ENCODE results near the gene NLGN4X.

Gene NLGN4X

DNA sequence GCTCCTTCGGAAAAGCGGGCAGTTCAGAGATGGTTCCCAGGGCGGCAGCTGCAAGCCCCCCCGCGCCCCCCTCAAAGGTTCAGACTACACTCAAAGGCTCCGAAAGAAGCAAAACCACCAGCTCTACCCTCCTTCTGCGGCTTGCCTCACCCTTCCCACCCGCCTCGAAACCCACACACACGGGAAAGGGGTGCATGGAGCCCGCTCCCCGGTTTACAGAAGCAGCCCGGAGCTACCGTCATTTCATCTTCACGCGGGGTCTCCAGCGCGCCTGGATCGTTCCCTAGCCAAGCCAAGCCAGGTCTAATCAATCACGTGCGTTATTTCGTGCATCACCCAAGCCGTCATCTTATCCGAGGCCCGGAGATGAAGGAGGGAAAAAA is 1.2 kb downstream of the NLGN4X start:
- TF ChIP-seq, protein P1, sequence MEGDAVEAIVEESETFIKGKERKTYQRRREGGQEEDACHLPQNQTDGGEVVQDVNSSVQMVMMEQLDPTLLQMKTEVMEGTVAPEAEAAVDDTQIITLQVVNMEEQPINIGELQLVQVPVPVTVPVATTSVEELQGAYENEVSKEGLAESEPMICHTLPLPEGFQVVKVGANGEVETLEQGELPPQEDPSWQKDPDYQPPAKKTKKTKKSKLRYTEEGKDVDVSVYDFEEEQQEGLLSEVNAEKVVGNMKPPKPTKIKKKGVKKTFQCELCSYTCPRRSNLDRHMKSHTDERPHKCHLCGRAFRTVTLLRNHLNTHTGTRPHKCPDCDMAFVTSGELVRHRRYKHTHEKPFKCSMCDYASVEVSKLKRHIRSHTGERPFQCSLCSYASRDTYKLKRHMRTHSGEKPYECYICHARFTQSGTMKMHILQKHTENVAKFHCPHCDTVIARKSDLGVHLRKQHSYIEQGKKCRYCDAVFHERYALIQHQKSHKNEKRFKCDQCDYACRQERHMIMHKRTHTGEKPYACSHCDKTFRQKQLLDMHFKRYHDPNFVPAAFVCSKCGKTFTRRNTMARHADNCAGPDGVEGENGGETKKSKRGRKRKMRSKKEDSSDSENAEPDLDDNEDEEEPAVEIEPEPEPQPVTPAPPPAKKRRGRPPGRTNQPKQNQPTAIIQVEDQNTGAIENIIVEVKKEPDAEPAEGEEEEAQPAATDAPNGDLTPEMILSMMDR (conservative IDR thresholded peaks at IDR 0.05; ENCODE audit: low read depth): no peak
- ChIA-PET POLR2A (ENCODE audit: low non-redundant PET) (no interaction called here), CTCF (no interaction called here)
- DNase-seq (ENCODE audit: low spot score): no peak
- H3K27ac ChIP-seq: no peak overlapping the region

DNA sequence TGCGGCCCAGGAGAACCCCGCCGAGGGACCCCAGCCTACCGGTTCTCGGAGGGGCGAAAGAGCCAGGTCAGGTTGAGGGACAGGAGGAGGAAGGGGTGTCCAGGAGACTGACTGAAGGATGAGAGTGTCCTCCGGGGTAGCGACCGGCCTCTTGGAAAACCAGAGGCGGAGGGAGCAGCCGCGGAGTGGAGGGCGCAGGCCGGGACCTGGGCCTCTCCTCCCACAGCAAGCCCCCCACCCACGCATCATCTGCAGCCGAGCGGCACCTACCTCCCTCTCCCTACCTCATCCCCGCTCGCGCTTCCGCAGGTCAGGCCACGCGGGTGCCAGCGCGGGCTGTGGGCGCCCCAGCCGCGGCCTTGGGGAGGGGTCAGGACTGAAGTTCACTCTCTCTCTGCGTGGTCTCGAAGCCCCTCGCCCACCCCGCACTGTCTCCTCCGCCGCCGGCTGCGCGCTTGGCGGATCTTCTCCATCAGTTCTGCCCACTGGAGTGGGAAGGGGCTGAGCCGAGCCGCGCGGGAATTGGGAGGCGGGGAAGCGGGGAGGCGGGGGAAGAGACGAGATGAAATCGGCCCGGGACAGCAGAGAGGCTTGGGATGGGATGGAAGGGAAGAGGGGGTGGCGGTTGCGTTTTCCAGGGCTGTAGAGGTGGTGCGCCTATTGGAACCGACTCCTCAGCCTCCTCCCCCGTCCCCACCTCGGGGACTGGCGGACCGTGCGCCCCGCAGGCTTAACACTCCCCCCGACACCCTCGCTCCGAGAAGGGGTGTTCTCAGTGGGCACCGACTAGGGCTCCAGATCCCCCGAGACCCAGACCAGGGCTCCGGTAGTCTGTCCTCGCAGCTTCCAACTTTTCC is 1.8 kb downstream of the NLGN4X start:
- no peak for DNase-seq (ENCODE audit: low spot score)
- ChIA-PET POLR2A (ENCODE audit: low non-redundant PET) (no interaction called here), CTCF (no interaction called here)
- TF ChIP-seq, protein P1 (conservative IDR thresholded peaks at IDR 0.05; ENCODE audit: low read depth): no peak
- H3K27ac ChIP-seq: no peak overlapping the region

- TF ChIP-seq, protein P1 (conservative IDR thresholded peaks at IDR 0.05; ENCODE audit: low read depth): no peak
- CTCF ChIA-PET: no interaction called here
- POLR2A ChIA-PET (ENCODE audit: low non-redundant PET): no interaction called here
- no peak overlapping the region for H3K27ac ChIP-seq
- DNase-seq (ENCODE audit: low spot score): no peak
These were observed 2.6 kb downstream of the NLGN4X start for GRCh38 chrX:6225911-6226595.

GRCh38 chrX:6225288-6225910 is 3.3 kb downstream of the NLGN4X start:
- TF ChIP-seq, protein P1 (conservative IDR thresholded peaks at IDR 0.05; ENCODE audit: low read depth): no peak
- CTCF ChIA-PET: no interaction called here
- H3K27ac ChIP-seq: no peak overlapping the region
- no peak for DNase-seq (ENCODE audit: low spot score)
- POLR2A ChIA-PET (ENCODE audit: low non-redundant PET): no interaction called here

DNA sequence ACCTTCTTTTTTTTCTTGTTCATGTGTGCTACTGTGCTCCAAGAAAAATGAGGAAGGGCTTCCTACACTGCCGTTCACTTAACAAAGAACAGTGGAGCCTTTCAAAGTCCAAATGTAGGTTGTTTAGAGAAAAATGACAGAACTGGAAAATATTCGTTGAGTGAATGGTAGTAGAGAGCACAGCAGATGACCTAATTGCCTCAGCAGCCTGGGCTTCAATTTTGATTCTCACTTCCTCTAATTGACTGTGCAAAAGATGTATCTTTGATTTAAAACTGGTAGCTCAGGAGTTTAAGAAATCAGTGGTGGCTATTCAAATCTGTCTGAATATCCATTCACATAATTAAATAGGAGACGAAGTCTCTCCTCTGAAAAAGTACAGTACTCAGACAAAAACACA is 5.2 kb downstream of the NLGN4X start:
- DNase-seq (ENCODE audit: low spot score): no peak
- CTCF ChIA-PET: no interaction called here
- POLR2A ChIA-PET (ENCODE audit: low non-redundant PET): no interaction called here
- TF ChIP-seq, protein P1 (conservative IDR thresholded peaks at IDR 0.05; ENCODE audit: low read depth): no peak
- no peak overlapping the region for H3K27ac ChIP-seq

DNA sequence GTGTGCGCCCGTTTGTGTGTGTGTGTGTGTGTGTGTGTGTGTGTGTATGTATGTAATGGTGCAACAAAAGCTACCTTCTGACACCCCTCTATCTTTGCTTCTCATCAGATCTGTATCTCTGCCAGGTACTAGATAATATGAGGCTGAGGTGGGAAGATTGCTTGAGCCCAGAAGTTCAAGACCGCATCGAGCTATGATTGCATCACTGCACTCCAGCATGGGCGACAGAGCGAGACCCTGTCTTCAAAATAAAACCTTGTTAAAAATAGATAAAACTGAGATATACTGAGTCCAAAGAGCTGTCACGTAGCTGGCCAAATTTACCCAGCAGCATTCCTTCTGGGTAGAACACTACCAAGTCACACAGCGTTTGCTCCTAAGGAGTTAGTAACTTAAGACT is 18.4 kb downstream of the NLGN4X start:
- no peak for DNase-seq (ENCODE audit: low spot score)
- ChIA-PET CTCF (no interaction called here), POLR2A (ENCODE audit: low non-redundant PET) (no interaction called here)
- TF ChIP-seq, protein P1 (conservative IDR thresholded peaks at IDR 0.05; ENCODE audit: low read depth): no peak
- H3K27ac ChIP-seq: no peak overlapping the region

Data from RWPE1 (cell line).